ENCODE measurements around the gene TMEM200C.
A peak's percentile ranks its signal among the peaks of the same experiment; 100 is the strongest.

- TF ChIP-seq, protein P1, sequence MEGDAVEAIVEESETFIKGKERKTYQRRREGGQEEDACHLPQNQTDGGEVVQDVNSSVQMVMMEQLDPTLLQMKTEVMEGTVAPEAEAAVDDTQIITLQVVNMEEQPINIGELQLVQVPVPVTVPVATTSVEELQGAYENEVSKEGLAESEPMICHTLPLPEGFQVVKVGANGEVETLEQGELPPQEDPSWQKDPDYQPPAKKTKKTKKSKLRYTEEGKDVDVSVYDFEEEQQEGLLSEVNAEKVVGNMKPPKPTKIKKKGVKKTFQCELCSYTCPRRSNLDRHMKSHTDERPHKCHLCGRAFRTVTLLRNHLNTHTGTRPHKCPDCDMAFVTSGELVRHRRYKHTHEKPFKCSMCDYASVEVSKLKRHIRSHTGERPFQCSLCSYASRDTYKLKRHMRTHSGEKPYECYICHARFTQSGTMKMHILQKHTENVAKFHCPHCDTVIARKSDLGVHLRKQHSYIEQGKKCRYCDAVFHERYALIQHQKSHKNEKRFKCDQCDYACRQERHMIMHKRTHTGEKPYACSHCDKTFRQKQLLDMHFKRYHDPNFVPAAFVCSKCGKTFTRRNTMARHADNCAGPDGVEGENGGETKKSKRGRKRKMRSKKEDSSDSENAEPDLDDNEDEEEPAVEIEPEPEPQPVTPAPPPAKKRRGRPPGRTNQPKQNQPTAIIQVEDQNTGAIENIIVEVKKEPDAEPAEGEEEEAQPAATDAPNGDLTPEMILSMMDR (IDR thresholded peaks at IDR 0.05) = peak; percentile 80
- TF ChIP-seq EZH2 (IDR thresholded peaks at IDR 0.05; ENCODE audit: borderline replicate concordance, insufficient read depth, low read depth, low read length, poor library complexity, severe bottlenecking) = no peak
Measured at GRCh38 chr18:5879479-5879882, 15.8 kb downstream of the TMEM200C start.
